Measurements from ENCODE around the gene LCT. TPM values are rescaled to one million over a fixed set of nuclear protein-coding genes. Genes with fewer than 3 reads are reported as not detected.

LCT gene
- polyA plus RNA-seq, 2 of the 4 experiments (the other 2 are of a cell fraction), result 0.04 TPM

DNA sequence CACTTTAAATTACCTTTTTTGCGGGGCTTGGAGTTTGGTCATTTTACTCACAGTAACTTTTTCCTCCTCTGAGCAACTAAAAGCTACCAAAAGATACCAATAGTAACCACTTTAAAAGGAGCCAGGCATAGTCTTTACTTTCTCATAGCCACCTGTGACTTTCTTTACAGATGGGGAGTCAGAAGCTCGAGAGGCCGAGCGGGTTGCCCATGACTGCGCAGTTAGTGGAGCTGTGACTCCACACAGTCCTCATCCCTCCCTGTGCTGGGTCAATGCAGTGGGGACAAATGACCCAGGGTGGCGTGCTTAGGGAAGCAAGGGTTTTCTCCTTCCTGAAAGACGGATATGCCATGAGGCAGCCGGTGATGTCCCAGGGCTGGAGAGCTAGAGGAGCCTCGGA is 11.9 kb downstream of the LCT start:
- WGBS (ENCODE audit: missing lambda C conversion rate), result 66% methylated on average over 8 of the region's 9 CpGs
- no peak for FAIRE-seq
- ATAC-seq, result peak in 1 of 2 experiments; percentile 46; a peak in 3 of 6 replicates
- Histone ChIP-seq H3K9me3 (no peaks in the 10 kb centered on the region), H3K4me2 (no peak overlapping the region), H3K4me3 (no peak overlapping the region), H3K27ac (no peak overlapping the region), H3K4me1 (no peaks in the 10 kb centered on the region)
- ChIA-PET POLR2A (no interaction called here), CTCF (interaction anchor here (1.2 to 2.7 kb wide), 3 partner anchors 9 to 821 kb away, joined by 3 to 9 read pairs (median 5); no protein-coding TSS in a partner anchor)
- no peak for DNase-seq (ENCODE audit: low read depth in 1 of 2, low spot score in 1 of 2)
- no peak for TF ChIP-seq HMGXB4 (CRISPR knock-in tag; IDR thresholded peaks at IDR 0.05; ENCODE audit: borderline replicate concordance)

DNA sequence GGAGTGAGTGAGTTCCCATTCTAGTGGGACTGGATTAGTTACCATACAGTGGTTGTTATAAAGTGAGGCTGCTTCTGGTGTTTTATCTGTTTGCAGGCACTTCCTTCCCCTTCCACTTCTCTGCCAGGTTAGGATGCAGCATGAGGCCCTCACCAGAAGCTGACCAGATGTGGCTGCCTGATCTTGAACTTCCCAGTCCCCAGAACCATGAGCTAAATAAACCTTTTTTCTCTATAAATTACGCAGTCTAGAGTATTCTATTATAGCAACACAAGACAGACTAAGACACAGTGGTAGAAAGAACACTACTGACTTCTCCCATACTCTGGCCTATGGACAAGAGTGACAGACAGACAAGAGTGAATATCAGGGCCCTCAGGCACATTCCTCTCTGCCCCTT is 14.1 kb downstream of the LCT start:
- 74% methylated on average over 1 of the region's 1 CpG for WGBS (ENCODE audit: missing lambda C conversion rate)
- POLR2A ChIA-PET, result no interaction called here

DNA sequence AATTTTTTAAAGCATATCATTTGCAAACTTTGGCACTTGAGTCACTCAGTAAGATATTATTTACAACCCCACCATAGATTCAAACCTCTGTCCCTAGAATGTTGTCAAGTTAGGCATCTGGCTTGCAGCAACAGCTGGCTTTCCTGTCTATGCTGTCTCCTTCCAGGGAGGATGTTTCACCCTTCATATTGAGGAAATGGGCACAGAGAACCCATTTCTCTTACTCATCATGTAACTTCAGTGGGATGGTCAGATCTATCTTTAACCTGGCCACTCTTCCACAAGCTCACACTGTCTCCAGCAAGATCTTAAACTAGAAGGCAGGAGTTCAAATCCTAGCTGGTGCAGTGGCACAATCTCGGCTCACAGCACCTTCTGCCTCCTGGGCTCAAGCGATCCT is 15.8 kb downstream of the LCT start:
- POLR2A ChIA-PET, result no interaction called here
- WGBS (ENCODE audit: missing lambda C conversion rate), result 57% methylated on average over 2 of the region's 2 CpGs
- no peaks in the 10 kb centered on the region for H3K4me1 ChIP-seq
- ATAC-seq (no peak), DNase-seq (ENCODE audit: low read depth in 1 of 2, low spot score in 1 of 2) (no peak), FAIRE-seq (no peak)
- H3K27ac ChIP-seq, result no peak overlapping the region
- CTCF ChIA-PET, result interaction anchor here (0.6 kb wide), 1 partner anchor 11 kb away, joined by 4 read pairs; no protein-coding TSS in a partner anchor
- H3K4me3 ChIP-seq, result no peak overlapping the region
- TF ChIP-seq HDAC2 (IDR thresholded peaks at IDR 0.05) (no peak), SMC3 (IDR thresholded peaks at IDR 0.05) (no peak), RFX5 (IDR thresholded peaks at IDR 0.05) (no peak), MAFK (IDR thresholded peaks at IDR 0.05; ENCODE audit: partially characterized antibody) (no peak), NFE2L2 (conservative IDR thresholded peaks at IDR 0.05; ENCODE audit: low read length) (no peak), ZFP36 (IDR thresholded peaks at IDR 0.05; ENCODE audit: borderline replicate concordance, partially characterized antibody) (no peak), FOSL2 (IDR thresholded peaks at IDR 0.05) (no peak), FOSL2 (CRISPR knock-in tag; IDR thresholded peaks at IDR 0.05) (no peak), BHLHE40 (IDR thresholded peaks at IDR 0.05; ENCODE audit: low read depth, low read length) (no peak), JUN (IDR thresholded peaks at IDR 0.05) (no peak), CTCF (IDR thresholded peaks at IDR 0.05) (no peak), RNF2 (IDR thresholded peaks at IDR 0.05; ENCODE audit: borderline replicate concordance, low read depth) (no peak), E2F6 (IDR thresholded peaks at IDR 0.05; ENCODE audit: borderline replicate concordance, low read depth) (no peak), ELK1 (IDR thresholded peaks at IDR 0.05; ENCODE audit: low read depth, low read length) (no peak), RARB (CRISPR knock-in tag; IDR thresholded peaks at IDR 0.05) (no peak)
- TF ChIP-seq, protein P1, sequence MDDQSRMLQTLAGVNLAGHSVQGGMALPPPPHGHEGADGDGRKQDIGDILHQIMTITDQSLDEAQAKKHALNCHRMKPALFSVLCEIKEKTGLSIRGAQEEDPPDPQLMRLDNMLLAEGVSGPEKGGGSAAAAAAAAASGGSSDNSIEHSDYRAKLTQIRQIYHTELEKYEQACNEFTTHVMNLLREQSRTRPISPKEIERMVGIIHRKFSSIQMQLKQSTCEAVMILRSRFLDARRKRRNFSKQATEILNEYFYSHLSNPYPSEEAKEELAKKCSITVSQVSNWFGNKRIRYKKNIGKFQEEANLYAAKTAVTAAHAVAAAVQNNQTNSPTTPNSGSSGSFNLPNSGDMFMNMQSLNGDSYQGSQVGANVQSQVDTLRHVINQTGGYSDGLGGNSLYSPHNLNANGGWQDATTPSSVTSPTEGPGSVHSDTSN (IDR thresholded peaks at IDR 0.05), result no peak
- no peak overlapping the region for H3K4me2 ChIP-seq
- H3K9me3 ChIP-seq, result no peaks in the 10 kb centered on the region

More for the DNA sequence above, 14.1 kb downstream of the LCT start:
- no peak for ATAC-seq
- no peak for DNase-seq (ENCODE audit: low read depth in 1 of 2, low spot score in 1 of 2)
- CTCF ChIA-PET, result interaction anchor here (1.2 kb wide), 1 partner anchor 12 kb away, joined by 3 read pairs; no protein-coding TSS in a partner anchor
- Histone ChIP-seq H3K27ac (no peak overlapping the region), H3K4me1 (no peaks in the 10 kb centered on the region), H3K9me3 (no peaks in the 10 kb centered on the region), H3K4me3 (no peak overlapping the region), H3K4me2 (no peak overlapping the region)
- FAIRE-seq, result no peak
- no peak for TF ChIP-seq POLR2AphosphoS2 (conservative IDR thresholded peaks at IDR 0.05; ENCODE audit: low read length)
- no peak for TF ChIP-seq EHF (CRISPR knock-in tag; IDR thresholded peaks at IDR 0.05)
- TF ChIP-seq FOSB (CRISPR knock-in tag; IDR thresholded peaks at IDR 0.05), result no peak
- no peak for TF ChIP-seq KDM5A (IDR thresholded peaks at IDR 0.05)
- no peak for TF ChIP-seq ZFP36 (IDR thresholded peaks at IDR 0.05; ENCODE audit: borderline replicate concordance, partially characterized antibody)
- no peak for TF ChIP-seq RNF2 (IDR thresholded peaks at IDR 0.05; ENCODE audit: borderline replicate concordance, low read depth)
- no peak for TF ChIP-seq POLR2A (IDR thresholded peaks at IDR 0.05; ENCODE audit: low read length)
- TF ChIP-seq RARB (CRISPR knock-in tag; IDR thresholded peaks at IDR 0.05), result no peak
- TF ChIP-seq CBX8 (IDR thresholded peaks at IDR 0.05), result no peak
